ENCODE measurements around the gene LAMB4.

DNA sequence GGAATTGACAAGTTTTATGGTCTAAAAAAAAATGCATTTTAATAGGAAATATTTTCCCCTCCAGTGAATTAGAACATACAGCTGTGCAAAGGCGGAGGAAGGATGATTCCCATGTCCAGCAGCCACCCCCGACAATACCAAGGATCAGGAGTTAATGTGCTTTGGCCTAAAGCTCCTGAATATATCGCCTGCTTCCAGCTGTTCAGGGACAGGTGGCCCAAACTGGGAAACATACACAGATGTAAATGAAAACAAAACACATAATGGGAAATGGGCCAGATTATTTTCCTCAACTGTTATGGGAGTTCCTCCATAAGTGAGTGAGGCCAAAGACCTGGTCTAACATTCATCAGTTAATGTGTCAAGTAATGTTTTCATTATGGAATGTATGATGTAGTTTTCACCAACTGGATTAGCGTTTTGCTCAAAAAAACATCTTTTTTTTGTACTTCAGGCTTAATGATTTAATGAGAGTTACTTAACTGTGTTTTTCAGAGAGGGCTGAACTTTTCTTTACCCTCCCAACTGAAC lies 72.1 kb downstream of the LAMB4 start:
- TF ChIP-seq, protein P1, sequence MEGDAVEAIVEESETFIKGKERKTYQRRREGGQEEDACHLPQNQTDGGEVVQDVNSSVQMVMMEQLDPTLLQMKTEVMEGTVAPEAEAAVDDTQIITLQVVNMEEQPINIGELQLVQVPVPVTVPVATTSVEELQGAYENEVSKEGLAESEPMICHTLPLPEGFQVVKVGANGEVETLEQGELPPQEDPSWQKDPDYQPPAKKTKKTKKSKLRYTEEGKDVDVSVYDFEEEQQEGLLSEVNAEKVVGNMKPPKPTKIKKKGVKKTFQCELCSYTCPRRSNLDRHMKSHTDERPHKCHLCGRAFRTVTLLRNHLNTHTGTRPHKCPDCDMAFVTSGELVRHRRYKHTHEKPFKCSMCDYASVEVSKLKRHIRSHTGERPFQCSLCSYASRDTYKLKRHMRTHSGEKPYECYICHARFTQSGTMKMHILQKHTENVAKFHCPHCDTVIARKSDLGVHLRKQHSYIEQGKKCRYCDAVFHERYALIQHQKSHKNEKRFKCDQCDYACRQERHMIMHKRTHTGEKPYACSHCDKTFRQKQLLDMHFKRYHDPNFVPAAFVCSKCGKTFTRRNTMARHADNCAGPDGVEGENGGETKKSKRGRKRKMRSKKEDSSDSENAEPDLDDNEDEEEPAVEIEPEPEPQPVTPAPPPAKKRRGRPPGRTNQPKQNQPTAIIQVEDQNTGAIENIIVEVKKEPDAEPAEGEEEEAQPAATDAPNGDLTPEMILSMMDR (conservative IDR thresholded peaks at IDR 0.05 in 1 of 2, IDR thresholded peaks at IDR 0.05 in 1 of 2; ENCODE audit: low read depth in 1 of 2, low read length in 2 of 2) = no peak
- no peak for TF ChIP-seq EZH2 (IDR thresholded peaks at IDR 0.05; ENCODE audit: low read length, missing control alignments)
